Astrocyte (in vitro differentiated cells and primary cell): Measurements from ENCODE around the gene RALY. TPM values are rescaled to one million over a fixed set of nuclear protein-coding genes. Genes with fewer than 3 reads are reported as not detected.
A peak's percentile ranks its signal among the peaks of the same experiment; 100 is the strongest.
"Not testable (repeated sequence)": the region's sequence is repeated elsewhere in the genome, so short reads cannot be mapped to it uniquely, and the experiment has no call there.

Source experiments
- DNase-seq: peaks from one replicate; pipeline ENCODE4 v3.0.0-alpha.2; 2010; ENCODE audit warnings: low read depth
- FAIRE-seq: peaks from 2 replicates; lab custom pipeline; 2011; peaks lifted over from hg19 to GRCh38; lab: Jason Lieb, UNC
- H2AFZ ChIP-seq: 2 replicates; pipeline ENCODE4 v1.6.0; 2012; ENCODE audit warnings: low read depth, low read length, inconsistent platforms
- H3K27ac ChIP-seq: 2 replicates; pipeline ENCODE4 v1.5.1; 2011; ENCODE audit warnings: low read depth, low read length, inconsistent platforms
- H3K27me3 ChIP-seq: 2 replicates; pipeline ENCODE4 v1.6.0; 2011; ENCODE audit warnings: low read length, inconsistent platforms; ENCODE audit not compliant: insufficient read depth
- H3K36me3 ChIP-seq: 2 replicates; pipeline ENCODE4 v1.5.1; 2011; ENCODE audit warnings: low read length, inconsistent platforms; ENCODE audit not compliant: insufficient read depth
- H3K4me1 ChIP-seq: 2 replicates; pipeline ENCODE4 v1.5.1; 2011; ENCODE audit warnings: low read length, inconsistent platforms; ENCODE audit not compliant: insufficient read depth
- H3K4me2 ChIP-seq: 2 replicates; pipeline ENCODE4 v1.6.0; 2012; ENCODE audit warnings: low read length, inconsistent platforms
- H3K4me3 ChIP-seq: 2 replicates; pipeline ENCODE4 v1.5.1; 2011; ENCODE audit warnings: low read depth, mild to moderate bottlenecking, low read length, inconsistent platforms; ENCODE audit not compliant: insufficient read depth
- H3K79me2 ChIP-seq: 2 replicates; pipeline ENCODE4 v1.6.0; 2012; ENCODE audit warnings: mild to moderate bottlenecking, low read length, inconsistent platforms; ENCODE audit not compliant: insufficient read depth
- H3K9ac ChIP-seq: 2 replicates; pipeline ENCODE4 v1.6.0; 2012; ENCODE audit warnings: mild to moderate bottlenecking, low read length, inconsistent platforms
- H3K9me3 ChIP-seq: 2 replicates; pipeline ENCODE4 v1.5.1; 2012; ENCODE audit warnings: low read depth, mild to moderate bottlenecking, low read length, inconsistent platforms; ENCODE audit not compliant: insufficient read depth
- H4K20me1 ChIP-seq: 2 replicates; pipeline ENCODE4 v1.6.0; 2012; ENCODE audit warnings: low read length, inconsistent platforms; ENCODE audit not compliant: insufficient read depth
- H3K27ac Mint-ChIP-seq: one replicate; pipeline ENCODE4 v1.8.0; 2021; ENCODE audit warnings: mild to moderate bottlenecking, mixed read lengths; ENCODE audit not compliant: unreplicated experiment
- H3K27me3 Mint-ChIP-seq: one replicate; pipeline ENCODE4 v1.8.0; 2021; ENCODE audit warnings: low read depth, mixed read lengths; ENCODE audit not compliant: unreplicated experiment
- H3K36me3 Mint-ChIP-seq: one replicate; pipeline ENCODE4 v1.8.0; 2021; ENCODE audit warnings: low read depth, mixed read lengths; ENCODE audit not compliant: unreplicated experiment
- H3K4me1 Mint-ChIP-seq: one replicate; pipeline ENCODE4 v1.8.0; 2021; ENCODE audit warnings: low read depth, mixed read lengths; ENCODE audit not compliant: unreplicated experiment
- H3K4me3 Mint-ChIP-seq: one replicate; pipeline ENCODE4 v1.8.0; 2021; ENCODE audit warnings: mild to moderate bottlenecking, moderate library complexity, mixed read lengths; ENCODE audit not compliant: unreplicated experiment
- H3K9me3 Mint-ChIP-seq: one replicate; pipeline ENCODE4 v1.8.0; 2021; ENCODE audit warnings: mild to moderate bottlenecking, mixed read lengths; ENCODE audit not compliant: unreplicated experiment
- CTCF ChIP-seq: IDR thresholded peaks from 2 replicates; pipeline ENCODE4 v1.5.1; 2011; ENCODE audit warnings: low read depth, mild to moderate bottlenecking, inconsistent platforms, low read length, moderate library complexity; ENCODE audit not compliant: insufficient read depth
- EZH2 ChIP-seq: IDR thresholded peaks from 2 replicates; pipeline ENCODE4 v1.6.1; 2012; ENCODE audit warnings: mild to moderate bottlenecking, low read length, inconsistent platforms; ENCODE audit not compliant: insufficient read depth
- total RNA-seq: library from RNA; stranded (reverse); gene quantifications from 2 replicates; pipeline ENCODE4 v1.2.1, GENCODE V29; 2021

The RALY gene
- total RNA-seq, 1 donor from 2014 or later: 105 TPM

GRCh38 chr20:34129518-34130162, 135.9 kb downstream of the RALY start:
- Histone ChIP-seq H4K20me1 (no peaks in the 10 kb centered on the region), H3K9ac (no peak overlapping the region), H3K4me3 (no peak overlapping the region), H3K4me2 (peak overlapping the region; percentile 58), H3K27me3 (peaks cover 13% of the 10 kb centered on the region), H3K4me1 (no peaks in the 10 kb centered on the region), H3K27ac (no peak overlapping the region), H3K36me3 (no peaks in the 10 kb centered on the region), H2AFZ (no peak overlapping the region), H3K9me3 (no peaks in the 10 kb centered on the region), H3K79me2 (no peaks in the 10 kb centered on the region)
- Mint-ChIP-seq H3K36me3 (peaks cover 1% of the 10 kb centered on the region), H3K27ac (no peak overlapping the region), H3K4me3 (no peak overlapping the region), H3K9me3 (no peaks in the 10 kb centered on the region), H3K27me3 (peaks cover 18% of the 10 kb centered on the region), H3K4me1 (no peaks in the 10 kb centered on the region)
- TF ChIP-seq CTCF (peak; percentile 73), EZH2 (no peak)
- DNase-seq (peak; percentile 30), FAIRE-seq (no peak)

- H3K4me3 ChIP-seq: no peak overlapping the region
- H4K20me1 ChIP-seq: no peaks in the 10 kb centered on the region
- H2AFZ ChIP-seq: no peak overlapping the region
- H3K79me2 ChIP-seq: no peaks in the 10 kb centered on the region
- H3K9ac ChIP-seq: no peak overlapping the region
- TF ChIP-seq CTCF (no peak), EZH2 (no peak)
- H3K4me2 ChIP-seq: no peak overlapping the region
- peaks cover 20% of the 10 kb centered on the region for H3K27me3 Mint-ChIP-seq
- H3K4me3 Mint-ChIP-seq: no peak overlapping the region
- no peaks in the 10 kb centered on the region for H3K4me1 Mint-ChIP-seq
- FAIRE-seq (no peak), DNase-seq (no peak)
- no peaks in the 10 kb centered on the region for H3K9me3 ChIP-seq
- H3K27ac ChIP-seq: no peak overlapping the region
- H3K36me3 ChIP-seq: no peaks in the 10 kb centered on the region
- H3K27ac Mint-ChIP-seq: no peak overlapping the region
- H3K4me1 ChIP-seq: no peaks in the 10 kb centered on the region
- peaks cover 13% of the 10 kb centered on the region for H3K27me3 ChIP-seq
- no peaks in the 10 kb centered on the region for H3K9me3 Mint-ChIP-seq
- H3K36me3 Mint-ChIP-seq: peaks cover 1% of the 10 kb centered on the region
Measured at GRCh38 chr20:34131491-34131890, 137.8 kb downstream of the RALY start.

DNA sequence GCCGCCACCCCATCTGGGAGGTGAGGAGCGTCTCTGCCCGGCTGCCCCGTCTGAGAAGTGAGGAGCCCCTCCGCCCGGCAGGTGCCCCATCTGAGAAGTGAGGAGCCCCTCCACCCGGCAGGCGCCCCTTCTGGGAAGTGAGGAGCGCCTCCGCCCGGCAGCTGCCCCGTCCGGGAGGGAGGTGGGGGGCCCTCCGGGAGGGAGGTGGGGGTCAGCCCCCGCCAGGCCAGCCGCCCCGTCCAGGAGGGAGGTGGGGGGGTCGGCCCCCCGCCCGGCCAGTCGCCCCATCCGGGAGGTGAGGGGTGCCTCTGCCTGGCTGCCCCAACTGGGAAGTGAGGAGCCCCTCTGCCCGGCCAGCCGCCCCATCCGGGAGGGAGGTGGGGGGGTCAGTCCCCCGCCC, 138.8 kb downstream of the RALY start:
- H3K4me2 ChIP-seq, H2AFZ ChIP-seq, H3K4me1 ChIP-seq, H3K9ac ChIP-seq, H4K20me1 ChIP-seq, H3K4me1 Mint-ChIP-seq, FAIRE-seq, H3K36me3 Mint-ChIP-seq, H3K4me3 ChIP-seq, DNase-seq, H3K27ac Mint-ChIP-seq, H3K9me3 ChIP-seq, H3K27ac ChIP-seq, H3K4me3 Mint-ChIP-seq, H3K36me3 ChIP-seq, H3K9me3 Mint-ChIP-seq, H3K79me2 ChIP-seq: not testable (repeated sequence)
- peaks cover 20% of the 10 kb centered on the region for H3K27me3 Mint-ChIP-seq
- H3K27me3 ChIP-seq: peaks cover 13% of the 10 kb centered on the region

GRCh38 chr20:34132943-34133342, 139.2 kb downstream of the RALY start:
- H3K27me3 ChIP-seq: peaks cover 13% of the 10 kb centered on the region
- not testable (repeated sequence) for FAIRE-seq, H3K9ac ChIP-seq

More at GRCh38 chr20:34132943-34133342, 139.2 kb downstream of the RALY start:
- H3K9me3 Mint-ChIP-seq, H3K36me3 ChIP-seq, H2AFZ ChIP-seq, H3K27ac ChIP-seq, H3K79me2 ChIP-seq, H3K4me3 ChIP-seq, DNase-seq, H3K36me3 Mint-ChIP-seq, H3K4me1 ChIP-seq, H3K9me3 ChIP-seq, H3K27ac Mint-ChIP-seq, H3K4me2 ChIP-seq, H4K20me1 ChIP-seq, H3K4me1 Mint-ChIP-seq, H3K4me3 Mint-ChIP-seq: not testable (repeated sequence)
- peaks cover 19% of the 10 kb centered on the region for H3K27me3 Mint-ChIP-seq
